Left colon (tissue), 2 donors: Measurements from ENCODE around the gene FAM149A. TPM values are rescaled to one million over a fixed set of nuclear protein-coding genes. Genes with fewer than 3 reads are reported as not detected.

Experiments used
- ATAC-seq: fragments of 200-7000 bp; cut with Tn5 transposase; one replicate; pipeline ENCODE4 v1.9.1; 2020; ENCODE audit warnings: mild to moderate bottlenecking, moderate library complexity
- DNase-seq, 2 donors: peaks; one replicate each; pipeline ENCODE4 v3.0.0-alpha.2; 2020
- intact Hi-C, 2 donors: fragments of 100-400 bp; cut with DNase I in 1 of 2; cut with micrococcal nuclease in 1 of 2; formaldehyde crosslinking; loops; one replicate each; pipeline versions ENCODE4 v1.11.2 to v1.14.0; 2022; cut with DNase I, micrococcal nuclease
- long read RNA-seq: library from polyadenylated mRNA; unstranded; transcript quantifications from one replicate; pipeline ENCODE4 v2.0.0, GENCODE V29; 2021
- total RNA-seq, 2 donors: library from RNA; stranded (reverse); fragmentation: NEBNext Ultra II Directional; extraction: Animal tissue kit (Norgen Biotek cat#: 25700); gene quantifications; one replicate each; pipeline ENCODE4 v1.2.1, GENCODE V29; 2021
- donor health status: DM: no; HTN: no; CAD: no.
- donor health status: DM: yes; HTN: yes; CAD: no.

FAM149A gene
- 10 to 100 TPM; 15.2 to 18.4 TPM for total RNA-seq
- long read RNA-seq, partial matches to known transcripts, result 3 of 15 reads
- long read RNA-seq, other reads (novel, unspliced or antisense), result 9 of 15 reads

DNA sequence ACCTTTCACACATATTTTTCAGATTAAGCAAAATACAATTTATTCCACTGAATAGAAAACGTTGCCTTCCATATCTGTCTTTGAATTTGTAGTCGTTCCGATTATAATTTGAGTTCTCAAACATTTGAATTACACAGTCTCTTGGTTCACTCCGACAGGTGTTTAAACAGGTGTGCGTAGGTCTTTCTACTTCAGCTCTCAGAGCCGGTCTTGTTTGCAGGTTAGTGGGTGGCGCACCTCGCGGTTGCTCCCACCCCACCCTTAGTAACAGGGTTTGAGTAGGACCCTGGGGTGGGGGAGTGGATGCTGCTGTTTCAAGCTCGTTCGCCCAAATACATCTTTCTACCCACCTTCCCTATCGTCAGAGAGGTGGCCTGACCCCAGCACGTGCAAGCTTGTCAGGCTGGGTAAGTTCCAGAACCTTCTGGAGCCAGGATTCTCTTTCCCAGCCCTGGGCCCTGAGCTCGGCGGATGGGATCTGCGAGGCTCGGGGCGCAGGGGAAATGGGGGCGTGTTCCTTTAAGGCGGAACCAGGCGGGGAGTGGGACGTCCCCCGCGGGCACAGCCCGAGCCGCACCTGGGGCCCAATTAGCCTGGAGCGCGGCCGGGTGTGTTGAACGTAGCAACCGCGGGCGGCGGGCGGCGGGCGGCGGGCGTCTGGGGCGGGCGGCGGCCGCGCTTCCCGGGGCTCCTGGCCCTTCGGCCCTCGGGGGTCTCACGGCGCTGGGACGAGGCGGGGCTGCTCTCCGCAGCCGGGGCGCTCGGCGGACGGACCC lies at the start of gene FAM149A:
FAM149A (plus strand) TSS at position 591 of the 776 bp plus-strand sequence.
- intact Hi-C loops, result no loop called here

DNA sequence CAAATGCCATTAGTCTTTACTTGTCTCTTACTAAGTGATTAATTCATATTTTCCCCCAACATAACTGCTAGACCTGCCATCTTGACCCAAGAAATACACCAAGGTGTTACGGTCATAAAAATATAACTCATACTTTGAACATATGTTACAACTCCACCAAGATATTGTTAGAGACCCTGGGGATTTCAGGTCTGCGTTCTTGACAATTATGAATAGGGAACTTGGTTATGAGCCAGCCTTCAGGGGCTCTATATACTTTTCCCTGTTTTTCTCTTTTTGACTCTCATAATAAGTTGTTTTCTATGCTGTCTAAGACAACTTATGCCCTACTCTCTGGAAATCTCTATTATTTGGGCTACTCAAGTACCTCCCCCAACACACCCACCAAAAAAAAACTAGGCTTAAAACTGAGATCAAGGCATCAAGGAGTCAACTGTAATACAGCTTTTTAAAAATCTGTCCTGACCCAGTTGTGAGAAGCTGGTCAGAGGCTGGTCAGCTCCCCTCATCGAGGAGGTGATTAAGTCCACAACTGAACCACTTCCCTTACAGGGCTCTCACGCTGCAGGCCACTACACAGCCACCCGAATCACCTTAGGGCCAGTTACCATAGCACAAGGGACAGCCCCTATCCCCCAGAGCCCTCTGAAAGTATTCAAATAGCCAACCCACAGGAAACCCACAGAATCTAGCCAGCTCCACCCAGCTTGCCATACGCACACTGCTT lies 46.1 kb upstream of the FAM149A start:
- ATAC-seq (no peak), DNase-seq (no peak)
- intact Hi-C loops, result no loop called here

More for the DNA sequence above, at the start of gene FAM149A:
- DNase-seq, result peak; percentile 85 to 88
- ATAC-seq, result peak; percentile 85

DNA sequence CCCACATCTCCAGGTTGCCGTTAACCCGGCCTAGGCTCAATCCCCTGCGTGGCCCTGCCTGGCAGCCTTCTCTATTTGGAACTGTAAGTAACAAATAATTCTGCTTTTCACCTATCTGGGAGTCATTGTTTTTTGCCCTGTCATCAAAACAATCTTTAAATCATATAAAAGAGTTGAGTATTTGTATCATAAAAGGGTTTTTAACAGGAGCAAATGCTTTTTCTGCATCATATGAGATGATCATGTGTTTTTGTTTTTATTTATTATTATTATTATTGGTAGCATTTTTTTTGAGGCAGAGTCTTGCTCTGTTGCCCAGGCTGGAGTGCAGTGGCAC lies 45.6 kb upstream of the FAM149A start:
- ATAC-seq, result no peak
- intact Hi-C loops, result no loop called here
- DNase-seq, result no peak

DNA sequence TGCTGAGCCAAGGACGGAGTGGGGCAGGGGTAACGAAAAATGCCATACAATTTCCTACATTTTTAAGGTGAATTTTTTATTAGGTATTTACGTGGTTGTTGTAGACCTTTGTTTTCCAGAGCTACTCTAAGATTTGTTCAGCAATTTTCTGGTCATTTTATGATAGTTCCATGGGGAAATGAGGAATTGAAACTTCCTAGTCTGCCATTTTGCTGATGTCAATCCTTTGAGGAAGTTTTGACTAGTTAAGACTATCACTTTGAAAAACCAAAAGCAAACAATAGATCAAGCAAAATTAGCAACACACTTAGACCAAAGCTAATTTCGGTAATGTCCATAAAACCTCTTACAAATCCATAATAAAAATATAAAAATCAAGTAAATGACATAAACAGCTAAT lies 42.6 kb upstream of the FAM149A start:
- ATAC-seq, result no peak
- no peak for DNase-seq
- intact Hi-C loops, result no loop called here

DNA sequence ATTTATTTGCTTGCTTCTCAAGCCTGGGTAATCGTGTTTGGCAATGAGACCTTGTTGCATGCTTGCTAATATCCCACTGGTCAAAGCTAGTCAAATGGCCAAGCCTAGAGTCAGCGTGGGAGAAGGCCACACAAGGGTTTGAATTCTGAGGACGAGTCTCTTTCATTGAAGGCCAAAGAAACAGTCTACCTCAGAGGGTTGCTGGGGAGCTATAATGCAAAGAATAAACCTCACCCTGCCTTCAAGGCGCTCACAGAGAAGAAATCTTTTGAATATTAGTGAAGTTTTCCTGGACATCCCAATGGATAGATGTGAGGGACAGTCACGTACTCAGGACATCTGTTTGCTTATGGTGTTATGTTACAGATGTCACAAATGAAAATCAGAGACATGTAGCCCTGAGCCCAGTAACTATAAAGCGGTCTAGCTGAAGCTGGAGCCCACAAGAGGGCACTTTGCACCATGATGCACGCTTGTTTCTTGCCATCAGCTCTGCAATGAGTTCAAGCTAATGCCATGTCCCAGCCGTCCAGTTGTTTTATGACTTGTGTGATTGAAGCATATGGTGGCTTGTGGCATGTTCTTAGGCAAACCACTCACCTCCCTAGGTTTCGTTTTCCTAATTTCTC lies 36.6 kb upstream of the FAM149A start:
- intact Hi-C loops, result loop anchor here in 1 of 2 donors (5.0 kb wide), 1 partner anchor 69 kb away; no protein-coding TSS in a partner anchor
- peak; percentile 91 for ATAC-seq
- DNase-seq, result peak; percentile 75 to 82

DNA sequence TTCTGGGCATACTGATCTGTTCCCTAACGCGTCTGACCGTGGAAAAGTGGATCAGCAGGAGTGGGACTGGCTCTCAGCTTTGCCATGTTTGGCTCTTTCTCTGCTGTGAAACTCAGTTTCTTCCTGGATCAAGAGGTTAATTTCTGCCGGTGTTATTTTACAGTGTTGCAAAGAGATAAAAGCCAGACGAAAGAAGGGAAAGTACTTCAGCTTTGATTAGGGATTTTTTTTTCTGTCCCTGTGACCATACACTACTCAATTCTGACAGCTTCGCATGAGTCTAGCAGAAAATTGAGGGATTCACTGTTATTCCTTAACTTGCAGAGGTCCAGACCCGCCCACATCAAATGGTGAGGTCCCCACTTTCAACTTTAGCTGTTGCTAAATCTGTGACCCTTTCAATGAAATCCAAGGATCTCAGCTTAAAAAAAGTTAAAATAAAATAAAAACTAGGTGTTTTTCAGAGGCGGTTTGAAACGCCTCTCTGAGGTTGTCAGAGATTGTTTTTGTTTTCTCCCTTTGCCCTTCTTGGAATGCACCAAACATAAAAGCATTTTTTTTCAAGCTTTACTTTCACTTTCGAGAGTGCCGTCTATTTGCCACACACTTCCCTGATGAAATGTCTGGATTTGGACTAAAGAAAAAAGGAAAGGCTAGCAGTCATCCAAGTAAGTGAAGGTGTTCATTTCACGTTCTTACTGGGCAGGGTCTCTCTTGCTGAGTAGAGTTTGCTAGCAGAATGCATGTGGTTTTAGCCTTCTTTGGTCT lies 35.7 kb upstream of the FAM149A start, which contains the start of gene TLR3:
TLR3 (plus strand) TSS at position 576 of the 768 bp plus-strand sequence. CDS start 7,464 bp downstream, outside the sequence.
- no peak for DNase-seq
- ATAC-seq, result peak; percentile 70
- intact Hi-C loops, result loop anchor here in 1 of 2 donors (5.0 kb wide), 1 partner anchor 69 kb away; no protein-coding TSS in a partner anchor

DNA sequence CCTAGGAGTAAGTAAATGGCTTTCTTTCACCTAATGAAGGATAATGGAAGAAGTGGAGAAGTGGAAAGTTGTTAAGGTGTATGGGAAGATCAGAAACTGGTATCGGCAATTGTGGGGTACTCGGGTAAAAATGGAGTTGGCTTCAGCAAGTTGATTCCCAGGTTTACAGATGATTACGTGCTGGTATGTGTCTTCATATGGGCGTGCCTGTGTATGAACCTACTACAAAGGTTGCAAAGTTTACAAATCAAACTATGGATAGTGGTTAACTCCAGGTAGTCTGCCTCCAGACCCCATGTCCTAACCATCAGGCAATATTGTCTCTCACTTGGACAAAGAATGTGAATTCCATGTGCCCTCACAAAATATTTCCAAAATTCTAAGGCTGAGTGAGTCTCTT lies 34.8 kb upstream of the FAM149A start:
- peak; percentile 68 for ATAC-seq
- intact Hi-C loops, result loop anchor here in 1 of 2 donors (5.0 kb wide), 1 partner anchor 68 kb away; no protein-coding TSS in a partner anchor
- DNase-seq, result no peak

DNA sequence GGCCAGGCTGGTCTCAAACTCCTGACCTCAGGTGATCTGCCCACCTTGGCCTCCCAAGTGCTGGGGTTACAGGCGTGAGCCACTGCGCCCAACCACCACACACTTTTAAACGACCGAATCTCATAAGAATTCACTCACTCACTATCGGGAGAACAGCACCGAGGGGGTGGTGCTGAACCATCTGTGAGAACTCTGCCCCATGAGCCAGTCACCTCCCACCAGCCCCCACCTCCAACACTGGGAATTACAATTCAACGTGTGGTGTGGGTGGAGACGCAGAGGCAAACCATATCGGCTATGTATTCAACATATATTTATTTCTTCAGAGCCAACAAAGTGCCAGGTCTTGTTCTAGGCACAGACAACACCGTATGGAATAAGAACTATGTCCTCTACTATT lies 32.0 kb upstream of the FAM149A start:
- intact Hi-C loops, result no loop called here
- DNase-seq, result no peak
- ATAC-seq, result no peak

DNA sequence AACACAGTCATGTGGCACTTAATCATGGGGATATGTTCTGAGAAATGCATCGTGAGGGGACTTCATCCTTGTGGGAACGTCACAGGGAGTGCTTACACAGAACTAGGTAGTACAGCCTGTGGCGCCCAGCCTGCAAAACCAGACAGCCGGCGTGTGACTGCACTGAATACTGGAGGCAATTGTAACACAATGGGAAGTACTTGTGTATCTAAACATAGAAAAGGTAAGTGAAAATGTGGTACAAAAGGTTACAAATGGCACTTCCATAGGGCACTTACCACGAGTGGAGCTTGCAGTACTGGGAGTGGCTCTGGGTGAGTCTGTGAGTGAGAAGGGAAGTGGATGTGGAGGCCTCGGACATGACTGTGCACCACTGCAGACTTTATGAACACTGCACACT lies 30.3 kb upstream of the FAM149A start:
- peak; percentile 46 for ATAC-seq
- DNase-seq, result no peak
- intact Hi-C loops, result no loop called here

DNA sequence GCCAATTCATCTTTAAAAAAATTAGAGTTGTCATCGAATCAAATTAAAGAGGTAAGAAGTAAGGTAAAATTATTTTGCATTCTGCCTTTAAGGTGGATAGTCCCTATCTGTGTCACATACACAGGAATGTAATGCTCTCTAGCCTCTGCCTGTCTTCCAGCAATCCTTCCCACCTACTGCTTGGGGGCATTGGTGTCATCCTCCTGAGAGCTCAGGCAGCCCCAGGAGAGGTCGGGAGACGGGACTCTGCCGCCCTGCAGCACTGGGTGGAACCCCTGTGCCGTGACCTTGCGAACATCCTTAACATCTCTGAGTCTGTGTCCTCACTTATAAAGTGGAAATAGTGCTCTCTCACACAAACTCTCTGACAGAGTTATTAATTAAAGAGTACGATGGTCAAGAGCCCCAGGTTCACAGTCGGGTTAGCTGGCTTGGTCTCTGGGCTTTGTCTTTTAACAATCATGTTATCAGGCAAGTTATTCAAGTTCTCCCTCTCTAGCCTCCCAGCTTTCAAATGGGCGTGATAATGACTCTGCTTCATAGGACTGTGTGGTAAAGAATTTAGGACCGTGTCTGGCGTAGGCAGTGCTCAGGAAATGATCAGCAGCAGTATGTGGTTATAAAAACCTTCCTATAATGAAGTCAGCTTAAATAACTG lies 25.4 kb upstream of the FAM149A start:
- ATAC-seq, result no peak
- intact Hi-C loops, result no loop called here

DNA sequence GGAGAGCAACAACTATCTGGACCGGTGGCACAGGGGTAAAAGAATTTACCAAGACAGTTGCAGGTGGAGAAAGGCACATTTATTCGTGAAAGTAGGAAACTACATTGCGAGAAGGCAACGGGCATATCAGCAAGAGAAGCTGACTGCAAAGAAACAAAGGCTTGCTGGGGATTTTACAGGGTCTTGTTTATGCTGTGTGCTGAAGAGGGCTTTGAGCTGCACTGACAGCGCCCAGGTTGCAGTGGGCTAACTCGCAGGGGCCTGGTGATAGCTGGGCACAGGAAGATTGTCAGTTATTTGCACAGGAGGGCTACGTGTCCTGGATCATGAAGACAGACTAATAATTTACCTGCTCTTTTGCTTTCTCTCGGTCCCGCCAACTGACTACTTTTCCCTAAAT lies 24.8 kb upstream of the FAM149A start:
- ATAC-seq (no peak), DNase-seq (no peak)
- intact Hi-C loops, result no loop called here

More for the DNA sequence above, 25.4 kb upstream of the FAM149A start:
- DNase-seq, result no peak

DNA sequence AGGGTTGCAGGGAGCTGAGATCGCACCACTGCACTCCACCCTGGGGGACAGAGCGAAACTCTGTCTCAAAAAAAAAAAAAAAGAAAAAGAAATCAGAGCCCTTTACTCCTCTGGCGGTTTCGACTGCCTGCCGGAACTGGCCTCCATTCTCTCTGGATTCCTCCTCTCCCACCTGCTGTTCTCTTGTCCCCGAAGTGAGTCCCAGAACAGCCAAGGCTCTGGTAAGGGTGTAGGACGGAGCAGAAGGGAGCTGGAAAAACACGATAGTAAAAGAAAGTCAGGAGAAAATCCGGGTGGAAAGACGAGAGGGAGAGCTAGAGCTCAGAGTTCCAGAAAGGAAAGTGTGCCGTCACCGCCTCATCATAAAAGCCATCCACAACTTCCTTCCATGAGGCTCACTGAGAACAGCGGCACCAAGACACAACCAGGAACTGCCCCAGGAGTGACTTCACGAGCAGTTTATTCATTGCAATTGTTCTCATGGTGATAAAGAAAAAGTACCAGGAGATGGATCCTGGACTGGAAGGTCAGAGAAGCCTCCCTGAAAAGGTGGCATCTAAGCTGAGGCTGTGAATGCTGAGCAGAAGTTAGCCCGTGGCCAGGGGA lies 23.2 kb upstream of the FAM149A start:
- DNase-seq (peak in 1 of 2 donors; percentile 48), ATAC-seq (peak; percentile 99)
- intact Hi-C loops, result no loop called here

DNA sequence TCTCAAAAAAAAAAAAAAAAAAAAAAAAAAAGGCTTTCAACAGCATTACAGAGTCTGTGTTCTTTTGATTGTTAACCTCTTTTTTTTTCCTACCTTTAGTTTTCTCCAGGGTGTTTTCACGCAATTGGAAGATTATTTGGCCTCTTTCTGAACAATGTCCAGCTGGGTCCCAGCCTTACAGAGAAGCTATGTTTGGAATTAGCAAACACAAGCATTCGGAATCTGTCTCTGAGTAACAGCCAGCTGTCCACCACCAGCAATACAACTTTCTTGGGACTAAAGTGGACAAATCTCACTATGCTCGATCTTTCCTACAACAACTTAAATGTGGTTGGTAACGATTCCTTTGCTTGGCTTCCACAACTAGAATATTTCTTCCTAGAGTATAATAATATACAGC lies 22.3 kb upstream of the FAM149A start:
- ATAC-seq (no peak), DNase-seq (no peak)
- intact Hi-C loops, result no loop called here

DNA sequence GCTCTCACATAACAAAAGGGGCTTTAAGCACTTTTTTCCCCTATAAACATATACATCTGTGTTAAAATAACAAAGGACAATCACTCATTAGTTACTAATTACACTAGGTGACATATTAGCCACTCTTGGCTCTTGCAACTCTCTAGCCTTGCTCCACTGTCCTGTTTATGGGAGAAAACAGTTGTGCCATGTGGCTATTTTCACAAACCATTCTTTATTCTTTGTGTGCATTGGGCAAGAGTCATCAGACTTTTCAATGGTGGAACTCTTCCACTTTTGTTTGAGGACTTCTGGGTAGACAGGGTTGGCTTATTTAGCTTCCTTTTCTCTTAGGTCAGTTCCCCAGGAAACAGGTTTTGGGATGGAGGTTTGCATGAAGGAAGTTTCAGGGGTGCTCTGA lies 16.0 kb upstream of the FAM149A start:
- no peak for DNase-seq
- intact Hi-C loops, result no loop called here
- no peak for ATAC-seq

DNA sequence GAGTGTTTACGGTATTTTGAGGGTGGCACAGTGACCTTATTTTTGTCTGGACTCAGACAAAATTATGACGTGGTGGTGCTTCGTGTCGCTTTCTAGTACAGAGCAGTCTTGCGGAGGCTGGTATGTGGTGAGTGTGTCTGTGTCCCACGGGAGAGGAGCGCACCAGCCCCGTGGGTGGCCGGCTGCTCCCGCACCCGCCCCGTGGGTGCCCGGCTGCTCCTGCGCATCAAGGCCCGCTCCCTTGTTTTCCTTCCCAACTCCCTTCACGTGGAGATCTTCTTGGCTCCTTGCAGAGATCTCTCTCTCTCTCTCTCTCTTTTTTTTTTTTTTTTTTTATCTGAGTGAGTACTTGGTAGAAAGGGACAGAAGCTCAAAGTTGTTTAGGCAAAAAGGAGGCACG lies 12.2 kb upstream of the FAM149A start:
- no peak for DNase-seq
- intact Hi-C loops, result no loop called here
- no peak for ATAC-seq

DNA sequence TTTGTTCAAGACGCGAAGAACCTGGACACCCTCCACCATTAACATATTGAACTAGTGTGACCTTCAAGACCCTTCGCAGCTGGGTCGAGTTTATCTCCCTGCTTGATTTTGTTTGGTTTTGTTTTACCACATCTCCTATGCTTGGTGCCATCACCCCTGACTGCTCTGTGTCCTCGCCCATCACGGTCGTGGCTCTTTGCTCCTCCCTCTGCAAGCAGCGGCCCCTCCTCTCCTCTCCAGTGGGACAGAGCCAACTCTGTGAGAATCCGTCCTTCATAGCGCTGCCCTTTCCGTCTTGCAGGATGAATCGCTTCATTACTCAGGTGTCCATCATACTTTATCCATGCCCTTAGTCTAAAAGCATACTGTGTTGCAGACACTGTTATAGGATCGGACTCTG lies 9.1 kb upstream of the FAM149A start:
- ATAC-seq (peak; percentile 74), DNase-seq (peak in 1 of 2 donors; percentile 18)
- intact Hi-C loops, result no loop called here

DNA sequence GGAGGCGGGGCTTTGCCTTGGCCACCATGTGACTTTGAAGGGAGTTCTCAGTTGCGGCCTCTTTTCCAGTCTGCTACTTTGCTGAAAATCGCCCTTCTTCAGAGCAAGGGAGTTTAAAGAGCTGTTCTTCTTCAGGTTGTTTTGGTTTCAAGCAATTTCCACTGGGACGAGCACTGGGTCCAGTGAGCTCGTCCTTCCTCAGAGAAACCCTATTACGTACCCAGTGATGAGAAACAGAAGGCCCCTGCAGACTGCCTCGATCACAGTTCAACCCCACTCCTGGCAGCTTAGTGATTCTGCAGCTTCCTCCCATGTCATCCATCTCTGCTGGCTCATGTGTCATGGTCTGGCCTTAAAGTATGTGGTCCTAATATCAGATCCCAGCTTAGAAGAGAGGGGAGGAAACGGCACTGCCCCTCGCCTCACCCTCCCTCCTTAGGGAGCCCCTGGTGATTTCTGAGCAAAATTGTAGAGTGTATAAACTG lies 7.8 kb upstream of the FAM149A start:
- DNase-seq (no peak), ATAC-seq (no peak)
- intact Hi-C loops, result no loop called here

DNA sequence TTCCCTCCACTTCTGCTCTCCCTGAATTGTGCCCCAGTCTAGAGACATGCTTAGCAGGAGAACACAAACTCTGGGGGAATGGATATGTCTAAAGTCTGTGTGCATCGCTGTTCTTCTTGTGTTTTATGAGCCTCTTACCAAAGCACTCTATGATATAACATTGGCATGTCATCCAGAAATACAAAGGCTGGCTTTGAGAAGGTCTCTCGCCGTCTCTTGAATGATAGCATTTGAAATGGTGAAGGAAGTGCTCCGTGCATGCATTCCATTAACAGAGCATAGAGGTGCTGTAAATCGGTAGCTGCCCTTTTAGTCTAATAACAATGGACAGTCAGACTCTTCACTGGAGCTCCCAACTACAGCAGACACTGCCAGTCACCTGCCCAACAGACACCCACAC lies 7.1 kb upstream of the FAM149A start:
- DNase-seq (no peak), ATAC-seq (no peak)
- intact Hi-C loops, result no loop called here
